Activated CD8-positive, alpha-beta memory T cell treated with anti-CD3 and anti-CD28 coated beads for 4 hours (primary cell): ENCODE measurements around the gene CCDC24.

Experiments used
- DNase-seq, 2 donors: peaks; one replicate each; pipeline ENCODE4 v3.0.0-alpha.2; 2020; ENCODE audit warnings: low read depth in 2 of 2

The CCDC24 gene

DNA sequence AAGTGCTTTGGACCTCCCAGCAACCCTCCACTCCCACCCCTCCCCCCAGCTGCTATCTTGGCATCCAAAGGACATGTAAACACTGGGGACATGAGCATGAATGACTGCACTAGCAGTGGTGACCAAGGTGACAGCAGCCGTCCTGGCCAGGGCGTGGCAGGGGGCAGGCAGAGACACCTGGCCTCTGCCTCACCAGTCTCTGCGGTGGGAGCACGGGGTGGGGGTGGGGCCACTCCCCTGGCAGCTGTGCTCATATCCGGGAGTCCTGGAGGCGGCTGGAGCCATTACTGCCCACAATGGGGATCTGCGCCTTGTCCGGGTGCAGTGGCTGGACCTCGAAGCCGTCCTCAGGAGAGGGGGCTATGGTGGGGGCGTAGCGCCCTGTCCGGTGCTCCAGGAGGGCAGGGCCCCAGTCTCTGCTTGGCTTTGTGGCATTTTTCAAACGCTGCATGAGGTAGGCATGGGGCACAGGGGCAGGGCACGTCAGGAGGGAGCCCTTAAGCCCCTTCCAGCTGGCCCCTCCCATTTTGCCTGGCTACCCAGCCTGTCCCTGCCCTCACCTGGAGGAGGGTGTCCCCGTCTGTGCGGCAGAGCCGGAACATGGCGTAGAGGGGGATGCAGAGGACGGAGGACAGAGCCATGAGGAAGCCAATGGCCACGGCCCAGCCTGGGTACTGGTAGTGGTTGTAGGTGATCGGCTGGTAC is 6.0 kb downstream of the CCDC24 start:
- no peak for DNase-seq

DNA sequence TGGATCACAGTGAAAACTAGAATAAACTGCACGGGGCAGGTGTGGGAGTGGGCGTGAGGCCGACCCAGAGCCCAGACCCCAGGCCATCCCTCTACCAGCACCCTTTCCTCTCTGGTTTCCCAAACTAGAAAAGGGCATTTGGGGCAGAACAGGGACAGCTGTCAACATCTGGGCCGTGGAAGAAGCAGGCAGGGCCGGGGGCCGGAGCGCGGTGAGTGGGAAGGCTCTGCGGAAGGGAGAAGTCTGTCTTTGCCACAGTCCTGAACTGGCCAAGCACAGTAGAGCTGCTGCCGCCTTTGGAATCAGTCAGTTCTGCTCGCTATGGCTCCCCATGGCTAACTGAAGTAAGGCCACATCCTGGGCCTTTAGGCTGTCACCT is 6.6 kb downstream of the CCDC24 start:
- DNase-seq = no peak

DNA sequence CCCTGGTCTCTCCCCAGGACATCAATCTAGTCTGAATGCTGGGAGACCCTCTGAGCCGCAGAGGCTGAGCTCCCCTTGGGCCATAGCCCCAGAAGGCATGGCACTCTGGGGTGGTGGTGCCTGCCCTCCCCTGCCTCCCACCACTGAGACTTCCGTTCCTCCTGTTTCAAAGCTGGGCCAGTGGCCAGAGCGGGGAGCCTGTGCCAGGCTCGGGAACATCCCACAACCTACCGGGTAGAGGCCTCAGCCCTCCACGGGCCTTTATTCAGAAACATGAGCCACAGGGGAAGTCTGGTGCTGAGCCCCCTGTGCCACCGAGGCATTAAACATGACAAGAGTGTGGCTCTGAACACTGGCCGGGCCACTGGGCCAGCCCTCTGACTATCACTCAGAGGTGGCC is 8.1 kb downstream of the CCDC24 start:
- DNase-seq = no peak

DNA sequence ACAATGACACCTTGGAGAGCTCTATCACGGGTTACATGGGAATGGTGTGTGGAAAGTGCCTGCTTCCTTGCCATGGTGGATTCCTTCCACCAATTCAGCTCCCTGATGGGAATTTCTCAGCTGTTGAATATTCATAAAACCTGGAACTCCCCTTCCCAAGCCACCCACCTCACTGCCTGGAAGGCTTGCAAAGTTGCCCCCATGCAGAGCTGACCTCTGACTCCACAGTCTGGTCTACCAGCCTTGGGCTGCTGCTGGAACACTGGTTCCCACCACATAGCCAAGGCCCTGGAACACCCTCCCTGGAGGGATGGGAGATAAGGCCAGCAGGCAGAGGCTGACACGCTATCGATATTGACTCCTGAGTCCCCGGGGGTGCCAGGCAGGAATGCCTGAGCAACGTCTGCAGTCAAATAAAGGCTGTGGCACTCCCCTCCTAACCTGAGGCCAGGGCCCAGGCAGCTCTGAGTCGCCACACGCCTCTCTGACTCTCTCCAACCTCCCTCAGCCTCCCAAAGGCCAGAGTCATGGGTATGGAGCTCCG is 8.8 kb downstream of the CCDC24 start:
- DNase-seq = no peak

DNA sequence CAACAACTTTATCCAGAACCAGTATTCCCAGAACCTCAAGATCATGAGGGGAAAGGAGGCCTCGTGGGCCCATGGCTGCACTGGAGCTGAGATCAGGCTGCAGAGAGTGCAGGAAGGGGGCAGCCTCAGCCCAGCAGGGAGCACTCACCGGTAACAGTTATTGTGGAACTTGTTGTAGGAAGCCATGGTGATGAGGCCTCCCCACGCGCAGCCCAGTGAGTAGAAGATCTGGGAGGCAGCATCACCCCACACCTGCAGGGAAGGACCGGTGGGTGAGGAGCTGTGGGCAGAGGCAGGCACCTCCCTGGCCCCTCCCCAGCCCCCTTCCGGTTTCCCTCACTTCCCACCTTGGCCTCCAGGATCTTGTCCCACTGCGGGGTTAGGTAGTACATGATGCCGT is 10.8 kb downstream of the CCDC24 start:
- DNase-seq = no peak

DNA sequence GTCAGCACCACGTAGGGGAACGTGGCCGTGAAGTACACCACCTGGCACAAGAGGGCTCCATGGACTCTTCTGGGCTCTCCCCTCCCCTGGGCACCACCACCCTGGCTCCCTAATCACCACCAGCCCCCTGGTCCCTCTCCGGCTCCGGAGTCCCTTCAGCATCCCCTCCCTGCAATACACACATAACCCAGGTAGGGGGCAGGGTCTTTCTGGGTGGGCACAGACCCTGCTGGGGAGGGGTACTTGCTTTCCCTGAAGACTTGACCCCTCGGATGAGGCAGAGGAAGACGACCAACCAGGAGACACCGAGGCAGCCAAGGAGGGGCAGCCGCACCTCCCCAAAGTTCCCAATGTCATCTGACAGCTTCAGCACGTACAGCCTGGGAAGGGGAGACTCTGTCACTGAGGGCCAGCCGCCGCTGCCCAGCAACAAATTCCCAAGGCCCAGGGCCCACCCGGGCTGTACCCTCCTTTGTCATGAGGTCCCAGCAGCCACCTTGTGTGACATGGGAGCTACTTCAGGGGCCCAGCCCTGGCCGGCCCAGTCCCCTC is 11.3 kb downstream of the CCDC24 start:
- no peak for DNase-seq

DNA sequence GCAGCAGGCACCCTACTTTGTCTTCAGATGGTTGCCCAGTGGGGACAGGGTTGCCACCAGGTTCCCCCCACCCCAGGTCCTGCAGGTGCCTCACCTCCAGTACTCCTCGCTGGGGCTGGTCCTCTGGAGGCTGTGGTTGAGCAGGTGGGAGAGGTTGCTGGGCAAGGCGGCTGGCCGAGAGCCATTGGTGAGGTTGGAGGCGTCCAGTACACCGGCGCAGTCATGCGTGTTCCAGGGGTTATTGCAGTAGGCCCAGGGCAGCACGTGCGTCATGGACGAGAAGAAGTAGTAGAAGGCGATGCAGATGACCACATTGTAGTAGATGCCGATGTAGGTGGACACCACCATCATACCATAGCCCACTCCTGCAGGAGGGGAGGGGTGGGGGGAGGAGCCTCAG is 16.9 kb downstream of the CCDC24 start:
- no peak for DNase-seq

DNA sequence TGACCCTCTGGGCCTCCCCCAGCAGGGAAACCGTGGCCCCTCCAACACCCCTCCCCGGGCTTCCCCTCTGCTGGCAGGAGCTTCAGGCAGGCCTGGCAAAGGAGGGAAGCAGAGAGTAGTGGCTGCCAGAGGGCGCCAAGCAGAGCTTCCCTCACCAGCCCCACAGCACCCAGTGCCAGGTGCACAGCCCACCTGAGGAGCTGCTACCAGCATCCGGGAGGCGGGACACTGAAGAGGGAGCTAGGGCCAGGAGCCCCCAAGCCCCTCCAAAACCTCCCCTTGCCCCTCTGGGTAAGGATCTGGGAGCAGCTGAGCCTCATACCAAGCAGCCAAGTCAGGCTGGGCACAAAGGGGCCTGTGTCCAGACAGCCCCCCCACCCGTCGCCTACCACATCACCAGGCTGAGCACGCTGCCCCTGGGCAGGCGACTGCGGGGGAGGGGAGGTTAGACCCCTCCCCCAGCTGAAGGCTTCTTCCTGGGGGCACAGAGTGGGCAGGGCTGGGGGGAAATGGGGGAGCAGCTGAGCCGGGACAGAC is 19.6 kb downstream of the CCDC24 start:
- no peak for DNase-seq

DNA sequence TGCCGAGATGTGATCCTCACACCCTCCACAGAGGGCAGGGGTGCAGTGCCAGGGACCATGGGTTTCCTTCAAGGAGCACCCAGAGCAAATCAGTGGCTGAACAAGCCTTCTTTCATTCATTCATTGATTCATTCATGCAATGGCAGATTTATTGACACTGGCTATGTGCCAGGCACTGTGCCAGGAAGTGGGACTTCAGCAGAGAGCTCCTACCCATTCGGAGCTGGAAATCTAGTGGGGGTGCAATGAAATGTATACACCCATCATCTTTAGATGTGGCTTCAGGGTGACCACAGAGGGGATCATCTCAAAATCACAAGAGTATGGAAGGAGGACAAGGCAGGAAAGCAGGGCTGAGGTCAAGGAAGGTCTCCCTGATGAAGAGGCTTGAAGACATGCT is 21.0 kb downstream of the CCDC24 start:
- DNase-seq = no peak

DNA sequence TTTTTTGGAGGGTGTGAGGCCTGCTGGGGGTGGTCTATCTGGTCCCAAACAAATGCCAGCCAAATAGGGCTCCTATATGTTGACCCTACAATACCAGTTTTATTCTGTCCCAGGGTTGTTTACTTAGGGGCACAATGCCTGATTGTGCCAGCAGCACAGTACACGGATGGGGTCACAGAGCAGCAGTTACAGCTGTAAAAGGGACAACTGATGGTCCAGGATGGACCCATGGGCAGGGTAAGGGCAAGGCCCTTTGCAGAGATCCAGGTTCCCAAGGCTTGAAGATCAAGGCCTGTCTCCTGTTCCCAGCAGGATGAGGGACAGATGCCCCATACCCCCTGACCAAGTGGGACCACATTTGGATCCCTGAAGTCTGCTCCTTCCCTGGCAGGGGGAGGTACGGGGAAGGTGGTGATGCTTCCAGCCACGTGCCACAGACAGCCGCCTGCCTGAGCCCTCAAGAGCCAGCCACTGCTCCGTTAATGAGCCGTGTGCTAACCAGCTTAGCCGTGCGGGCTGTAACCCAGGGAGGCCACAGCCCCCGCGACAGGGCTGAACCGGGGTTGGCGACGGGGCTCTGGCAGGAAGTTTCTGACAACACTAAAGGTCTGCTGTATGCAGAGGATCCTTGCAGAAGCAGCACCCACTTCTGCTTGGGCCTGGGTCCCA is 21.7 kb downstream of the CCDC24 start:
- no peak for DNase-seq

DNA sequence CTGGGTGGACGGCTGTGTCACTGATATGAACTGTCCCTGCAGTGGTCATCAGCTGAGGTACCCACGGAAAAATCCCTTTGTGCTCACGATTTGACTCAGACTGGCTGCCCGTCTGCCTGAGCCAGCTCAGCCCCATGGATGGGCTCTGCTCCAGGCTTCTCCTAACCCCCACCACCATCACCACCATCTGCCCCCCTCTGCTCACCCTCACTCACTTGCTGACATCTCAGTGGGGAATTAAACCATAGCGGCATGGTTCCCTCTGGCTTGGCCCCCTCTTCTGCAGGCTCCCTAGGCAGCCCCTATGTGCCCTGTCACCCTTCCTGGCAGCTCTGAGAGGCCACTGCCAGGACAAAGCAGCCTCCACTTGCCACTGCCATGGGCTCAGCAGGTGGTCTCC is 22.6 kb downstream of the CCDC24 start:
- no peak for DNase-seq

DNA sequence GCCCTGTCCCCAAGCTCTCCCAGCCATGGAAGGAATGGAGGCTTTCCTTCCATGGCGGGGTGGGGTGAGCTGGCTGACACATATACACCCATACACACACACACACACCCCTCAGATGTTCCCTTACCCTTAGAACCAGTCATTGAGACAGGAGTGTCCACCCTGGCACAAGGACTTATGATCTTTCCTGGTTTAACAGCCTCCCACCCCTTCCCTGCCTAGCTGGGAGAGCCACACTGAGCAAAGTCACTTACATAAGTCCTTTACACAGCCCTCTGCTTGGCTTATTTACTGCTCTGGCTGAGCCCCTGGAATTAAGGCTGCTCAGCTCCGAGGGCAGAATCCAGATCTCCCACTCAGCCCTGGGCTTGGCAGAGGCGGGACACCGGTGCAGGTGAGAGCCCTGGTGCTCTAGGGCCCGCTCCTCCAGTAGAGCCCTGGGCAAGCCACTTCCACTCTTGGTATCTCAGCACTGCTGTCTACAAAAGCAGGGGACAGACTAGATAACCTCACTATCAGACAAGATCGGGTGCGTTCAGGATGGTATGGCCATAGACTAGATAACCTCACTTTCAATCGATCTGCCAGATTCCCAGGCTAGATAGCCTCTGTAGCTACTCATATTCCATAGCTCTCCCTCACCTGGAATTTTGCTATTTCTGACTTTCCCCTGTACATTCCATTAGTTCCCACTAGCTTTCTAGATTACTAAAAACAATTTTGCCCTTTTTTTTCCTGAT is 23.1 kb downstream of the CCDC24 start:
- DNase-seq = no peak

DNA sequence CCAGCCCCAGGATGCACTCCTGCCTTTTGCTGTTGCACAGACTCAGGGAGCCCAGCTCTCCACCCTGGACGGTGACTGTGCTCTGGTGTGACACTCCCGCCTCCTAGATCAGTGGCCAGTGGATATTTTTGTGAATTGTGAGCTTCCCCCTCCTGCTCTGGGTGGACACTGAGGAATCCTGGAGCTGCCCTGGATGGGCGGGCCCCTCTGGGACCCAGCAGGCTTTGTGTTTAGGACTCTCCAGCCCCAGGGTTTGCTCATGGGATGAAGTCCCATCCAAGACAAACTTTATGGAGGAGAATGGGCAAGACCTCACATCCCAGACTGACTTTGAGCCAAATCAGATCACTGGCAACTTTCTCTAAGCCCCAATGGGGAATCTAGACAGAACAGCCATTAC is 23.8 kb downstream of the CCDC24 start:
- DNase-seq = no peak

DNA sequence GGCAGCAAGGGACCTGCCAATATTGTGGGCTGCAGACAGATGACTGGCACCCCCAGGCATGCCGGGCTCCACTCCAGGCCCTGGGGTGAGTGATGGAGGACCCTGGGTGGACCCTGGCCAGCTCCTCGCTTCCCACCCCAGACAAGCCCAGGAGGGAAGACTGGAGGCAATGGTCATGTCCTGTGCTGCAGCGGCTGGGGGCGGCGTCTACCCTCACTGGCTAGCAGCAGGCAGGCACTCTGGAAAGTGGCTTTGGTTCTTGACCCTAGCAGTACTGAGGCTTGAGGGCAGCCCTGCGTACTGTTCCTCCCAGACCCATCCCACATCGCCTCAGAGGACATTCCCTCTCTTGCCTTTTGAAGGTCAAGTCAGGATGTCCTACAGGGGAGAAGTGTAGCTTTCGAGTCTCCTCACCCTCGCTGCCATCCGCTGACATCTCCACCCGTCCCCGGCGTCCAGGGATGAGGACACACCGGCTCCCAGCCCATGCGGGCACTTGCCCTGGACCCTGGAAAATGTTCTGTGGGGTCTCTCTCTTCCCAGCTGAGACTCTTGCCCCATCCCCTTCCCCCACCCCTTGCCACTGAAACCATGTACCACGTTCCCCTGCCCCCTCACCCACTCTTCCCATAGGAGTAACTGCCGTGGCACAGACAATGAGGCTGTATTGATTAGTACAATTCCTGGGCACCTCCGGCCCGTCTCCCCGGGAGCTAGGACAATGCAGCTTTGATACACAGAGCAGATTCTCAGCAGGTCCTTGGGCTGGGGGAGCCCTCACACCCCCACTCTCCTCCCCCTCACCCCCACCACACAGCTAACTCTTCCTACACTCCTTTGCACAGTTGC is 24.9 kb downstream of the CCDC24 start:
- no peak for DNase-seq

DNA sequence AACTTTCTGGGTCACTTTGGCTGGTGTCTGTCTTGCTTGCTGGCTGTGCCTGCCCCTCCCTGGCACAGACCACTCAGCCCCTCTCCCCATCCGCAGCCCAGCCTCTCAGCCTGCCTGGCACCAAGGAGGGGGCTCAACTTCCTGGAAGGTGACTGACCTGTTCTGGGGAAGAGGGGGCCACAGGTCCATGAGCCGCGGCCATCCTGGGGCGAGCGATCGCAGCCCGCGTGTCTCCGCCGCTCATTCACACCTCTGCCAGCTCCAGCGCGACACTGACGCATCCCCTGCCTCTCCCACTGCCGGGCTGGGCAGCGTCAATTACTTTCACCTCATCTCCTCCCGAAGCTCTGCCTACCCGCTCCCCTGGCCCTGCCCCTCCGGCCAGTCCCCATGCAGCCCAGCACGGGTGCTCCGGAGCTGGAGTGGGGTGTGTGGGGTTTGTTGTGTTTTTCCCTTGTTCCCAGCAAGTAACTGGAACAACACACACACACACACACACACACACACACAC is 25.5 kb downstream of the CCDC24 start:
- no peak for DNase-seq

DNA sequence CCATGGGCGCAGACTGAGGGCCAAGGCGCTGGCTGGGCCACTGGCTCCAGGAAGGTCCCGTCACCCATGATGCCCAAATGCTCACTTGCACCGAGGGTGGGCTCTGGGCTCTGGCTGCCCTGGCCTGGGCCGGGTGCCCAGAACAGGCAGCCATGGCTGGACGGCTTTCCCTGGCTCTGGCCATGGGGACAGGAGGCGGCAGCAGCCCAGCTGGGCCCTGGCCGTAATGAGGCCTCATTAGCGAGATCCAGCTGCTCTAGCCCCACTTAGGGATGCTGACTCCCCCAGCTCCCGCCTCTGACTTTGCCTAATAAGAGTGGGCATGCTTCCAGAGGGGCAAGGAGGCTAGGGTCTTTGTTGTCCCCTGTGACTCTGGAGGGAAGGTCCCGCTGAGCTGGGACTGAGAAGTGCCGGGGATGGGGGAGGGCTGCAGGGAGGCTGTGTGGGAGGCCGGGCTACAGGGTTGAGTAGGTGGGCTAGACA is 28.1 kb downstream of the CCDC24 start:
- DNase-seq = no peak

DNA sequence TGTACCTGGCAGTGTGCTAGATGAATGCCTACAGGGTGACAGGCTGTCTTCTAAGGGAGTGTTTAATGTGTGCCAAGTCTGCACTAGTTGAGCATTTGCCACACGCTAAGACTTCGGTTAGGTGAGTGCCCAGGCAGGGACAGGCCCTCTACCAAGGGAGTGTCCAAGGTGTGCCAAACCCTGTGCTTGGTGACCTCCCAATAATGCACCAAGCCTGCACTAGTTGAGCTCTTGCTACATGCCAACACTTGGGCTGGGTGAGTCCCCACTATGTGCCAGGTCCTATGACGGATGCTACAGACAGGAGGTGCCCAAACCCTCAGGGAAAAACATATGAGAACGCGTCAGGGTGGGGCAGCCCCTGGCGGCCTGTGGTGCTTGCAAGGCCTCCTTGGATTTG is 29.1 kb downstream of the CCDC24 start:
- DNase-seq = no peak

DNA sequence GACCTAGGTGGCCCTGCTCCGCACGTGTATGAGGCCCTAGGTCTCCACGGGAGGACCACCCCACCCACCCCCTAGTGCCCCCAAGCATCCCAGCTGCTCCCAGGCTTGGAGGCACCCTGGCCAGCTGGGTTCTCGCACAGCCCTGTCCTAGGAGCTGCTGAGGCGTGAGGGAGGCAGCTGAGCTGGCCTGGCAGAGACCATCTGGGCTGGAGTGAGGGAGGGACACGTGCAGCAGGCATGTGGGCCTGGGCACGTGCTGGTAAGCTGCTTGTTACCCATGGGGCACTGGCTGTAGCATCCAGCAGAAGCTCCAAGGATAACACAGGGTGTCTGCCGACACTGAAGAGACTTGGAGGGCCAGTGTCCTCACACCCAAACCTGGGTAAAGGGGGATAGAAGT is 29.8 kb downstream of the CCDC24 start:
- DNase-seq = no peak

DNA sequence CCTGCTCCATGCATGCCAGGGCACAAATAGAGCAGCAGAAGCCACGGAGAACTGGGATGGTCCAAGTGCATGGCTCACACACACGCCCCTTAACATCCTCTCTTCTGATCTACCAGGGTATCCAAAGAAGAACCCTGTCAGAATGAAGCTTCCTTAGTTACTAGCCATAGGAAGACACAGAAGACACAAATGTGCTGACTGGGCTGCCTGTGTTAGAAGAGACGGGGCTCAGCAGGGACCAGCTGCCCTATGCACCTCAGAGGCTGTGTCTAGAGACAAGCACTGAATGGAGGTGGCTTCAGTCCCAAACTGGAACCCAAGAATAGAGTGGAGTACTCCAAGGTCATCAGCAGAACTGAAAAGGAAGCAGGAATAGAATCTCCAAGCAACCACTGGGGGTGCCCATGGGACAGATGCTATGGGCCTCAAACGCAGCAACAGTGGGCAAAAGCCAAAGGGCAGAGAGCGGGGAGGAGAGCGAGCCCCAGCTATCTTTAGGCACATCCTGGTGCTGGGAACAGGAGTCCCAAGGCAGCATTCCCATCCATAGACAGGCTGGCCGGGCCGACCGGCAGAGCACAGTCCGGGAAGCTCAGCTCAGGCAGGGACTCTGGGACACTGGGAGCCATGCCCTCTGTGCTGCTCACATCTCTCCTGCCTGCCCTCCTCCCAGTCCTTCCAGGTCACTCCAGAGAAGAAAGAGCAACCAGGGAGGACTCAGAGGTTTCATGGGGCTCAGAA is 30.4 kb downstream of the CCDC24 start:
- DNase-seq = no peak
